ENCODE data around the gene FNTB. TPM values are rescaled to one million over a fixed set of nuclear protein-coding genes. Genes with fewer than 3 reads are reported as not detected.

FNTB gene
- polyA plus RNA-seq, 1 donor from 2014 or later: 6.7 TPM

- no peaks in the 10 kb centered on the region for H3K79me2 ChIP-seq (replicated peaks; ENCODE audit: insufficient read depth, low read length)
- H3K9ac ChIP-seq (ENCODE audit: low read length): peak overlapping the region; percentile 77
- H3K4me2 ChIP-seq (ENCODE audit: low read length): peak overlapping the region; percentile 76
- no peaks in the 10 kb centered on the region for H3F3A ChIP-seq (ENCODE audit: insufficient read depth, low read length, poor library complexity, severe bottlenecking)
- H3K27me3 ChIP-seq (ENCODE audit: insufficient read depth, low read depth, low read length): no peaks in the 10 kb centered on the region
- peak overlapping the region; percentile 73 for H2AFZ ChIP-seq (ENCODE audit: low read depth, low read length)
- no peaks in the 10 kb centered on the region for H3K9me2 ChIP-seq (ENCODE audit: insufficient read depth, low read length)
- no peaks in the 10 kb centered on the region for H3K36me3 ChIP-seq (ENCODE audit: insufficient read depth, low read length)
- H3K27ac ChIP-seq (ENCODE audit: low read length): no peak overlapping the region
- H3K4me3 ChIP-seq (ENCODE audit: low read length): peak overlapping the region; percentile 91
- no peaks in the 10 kb centered on the region for H3K9me3 ChIP-seq (ENCODE audit: low read length)
- TF ChIP-seq CTCF (IDR thresholded peaks at IDR 0.05; ENCODE audit: poor library complexity, severe bottlenecking) (peak; percentile 5), EZH2 (IDR thresholded peaks at IDR 0.05; ENCODE audit: borderline replicate concordance, insufficient read depth, low read length, poor library complexity, severe bottlenecking) (no peak)
- H4K20me1 ChIP-seq (ENCODE audit: insufficient read depth): no peaks in the 10 kb centered on the region
Measured at GRCh38 chr14:64971491-64971942, 15.2 kb upstream of the FNTB start.

GRCh38 chr14:64971943-64972791 is 14.5 kb upstream of the FNTB start, which contains the start of gene RAB15:
TSS of gene RAB15 (minus strand) at chr14:64972336. CDS start at chr14:64972076, 260 bp downstream.
- Histone ChIP-seq H3K9ac (ENCODE audit: low read length) (peak within 1 kb of the TSS; percentile 77), H3K79me2 (replicated peaks; ENCODE audit: insufficient read depth, low read length) (no peaks in the 10 kb centered on the region), H3K4me2 (ENCODE audit: low read length) (peak within 1 kb of the TSS; percentile 76), H2AFZ (ENCODE audit: low read depth, low read length) (peak within 1 kb of the TSS; percentile 73), H3K9me2 (ENCODE audit: insufficient read depth, low read length) (no peaks in the 10 kb centered on the region), H3K36me3 (ENCODE audit: insufficient read depth, low read length) (no peaks in the 10 kb centered on the region), H3F3A (ENCODE audit: insufficient read depth, low read length, poor library complexity, severe bottlenecking) (no peaks in the 10 kb centered on the region), H3K27me3 (ENCODE audit: insufficient read depth, low read depth, low read length) (no peaks in the 10 kb centered on the region), H3K9me3 (ENCODE audit: low read length) (no peaks in the 10 kb centered on the region), H3K27ac (ENCODE audit: low read length) (peak within 1 kb of the TSS; percentile 8), H3K4me3 (ENCODE audit: low read length) (peak within 1 kb of the TSS; percentile 91), H4K20me1 (ENCODE audit: insufficient read depth) (no peaks in the 10 kb centered on the region)
- TF ChIP-seq REST (IDR thresholded peaks at IDR 0.05; ENCODE audit: borderline replicate concordance) (peak; percentile 34), TAF1 (IDR thresholded peaks at IDR 0.05; ENCODE audit: low read depth) (peak; percentile 31), POLR2AphosphoS5 (IDR thresholded peaks at IDR 0.05) (no peak)

GRCh38 chr14:64973026-64973442 is 13.7 kb upstream of the FNTB start:
- TF ChIP-seq TAF1 (IDR thresholded peaks at IDR 0.05; ENCODE audit: low read depth) (no peak), SMC3 (conservative IDR thresholded peaks at IDR 0.05; ENCODE audit: poor library complexity) (no peak)
- no peaks in the 10 kb centered on the region for H3K79me2 ChIP-seq (replicated peaks; ENCODE audit: insufficient read depth, low read length)

More at GRCh38 chr14:64973026-64973442, 13.7 kb upstream of the FNTB start:
- peak overlapping the region; percentile 71 for H3K4me3 ChIP-seq (ENCODE audit: low read length)
- H3K9me2 ChIP-seq (ENCODE audit: insufficient read depth, low read length): no peaks in the 10 kb centered on the region
- H3K9ac ChIP-seq (ENCODE audit: low read length): no peak overlapping the region
- H3K27me3 ChIP-seq (ENCODE audit: insufficient read depth, low read depth, low read length): no peaks in the 10 kb centered on the region
- no peaks in the 10 kb centered on the region for H3K9me3 ChIP-seq (ENCODE audit: low read length)
- no peak overlapping the region for H2AFZ ChIP-seq (ENCODE audit: low read depth, low read length)
- H4K20me1 ChIP-seq (ENCODE audit: insufficient read depth): no peaks in the 10 kb centered on the region
- H3F3A ChIP-seq (ENCODE audit: insufficient read depth, low read length, poor library complexity, severe bottlenecking): no peaks in the 10 kb centered on the region
- no peak overlapping the region for H3K27ac ChIP-seq (ENCODE audit: low read length)
- no peak overlapping the region for H3K4me2 ChIP-seq (ENCODE audit: low read length)
- H3K36me3 ChIP-seq (ENCODE audit: insufficient read depth, low read length): no peaks in the 10 kb centered on the region
